C4-2B (cell line): ENCODE measurements around the gene VWC2L.

Experiments
- ZFX ChIP-seq: fragments of 450-650 bp; IDR thresholded peaks from 2 replicates; pipeline ENCODE4 v1.6.1; 2017
- TF ChIP-seq, protein P1 (sequence below): fragments of 450-650 bp; conservative IDR thresholded peaks from 2 replicates; pipeline ENCODE4 v1.5.1; 2017; ENCODE audit warnings: mild to moderate bottlenecking

DNA sequence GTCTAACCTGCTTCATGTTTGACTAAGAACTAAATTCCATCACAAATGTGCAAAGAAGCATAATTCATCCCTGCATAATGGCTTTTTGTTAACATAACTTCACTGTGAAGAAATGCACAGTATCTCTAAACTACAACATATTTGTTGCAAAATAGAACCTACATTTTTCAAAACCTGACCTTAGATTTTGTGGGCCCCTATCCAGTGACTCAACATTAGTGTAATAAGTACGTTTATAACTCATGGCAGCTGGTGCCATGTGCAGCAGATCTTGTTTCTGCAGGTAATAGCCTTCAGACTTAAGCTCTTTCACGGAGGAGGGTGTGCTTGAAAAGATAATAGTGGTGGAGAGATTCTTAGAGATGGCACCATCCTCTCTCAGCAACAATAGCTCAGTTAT lies 28.6 kb upstream of the VWC2L start:
- TF ChIP-seq, protein P1, sequence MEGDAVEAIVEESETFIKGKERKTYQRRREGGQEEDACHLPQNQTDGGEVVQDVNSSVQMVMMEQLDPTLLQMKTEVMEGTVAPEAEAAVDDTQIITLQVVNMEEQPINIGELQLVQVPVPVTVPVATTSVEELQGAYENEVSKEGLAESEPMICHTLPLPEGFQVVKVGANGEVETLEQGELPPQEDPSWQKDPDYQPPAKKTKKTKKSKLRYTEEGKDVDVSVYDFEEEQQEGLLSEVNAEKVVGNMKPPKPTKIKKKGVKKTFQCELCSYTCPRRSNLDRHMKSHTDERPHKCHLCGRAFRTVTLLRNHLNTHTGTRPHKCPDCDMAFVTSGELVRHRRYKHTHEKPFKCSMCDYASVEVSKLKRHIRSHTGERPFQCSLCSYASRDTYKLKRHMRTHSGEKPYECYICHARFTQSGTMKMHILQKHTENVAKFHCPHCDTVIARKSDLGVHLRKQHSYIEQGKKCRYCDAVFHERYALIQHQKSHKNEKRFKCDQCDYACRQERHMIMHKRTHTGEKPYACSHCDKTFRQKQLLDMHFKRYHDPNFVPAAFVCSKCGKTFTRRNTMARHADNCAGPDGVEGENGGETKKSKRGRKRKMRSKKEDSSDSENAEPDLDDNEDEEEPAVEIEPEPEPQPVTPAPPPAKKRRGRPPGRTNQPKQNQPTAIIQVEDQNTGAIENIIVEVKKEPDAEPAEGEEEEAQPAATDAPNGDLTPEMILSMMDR: no peak
- TF ChIP-seq ZFX: no peak
